PFSK-1 (cell line): ENCODE results near the gene ZNF497.

Experiments
- FOXP2 ChIP-seq: optimal IDR thresholded peaks from 2 replicates; pipeline ENCODE3; 2011; ENCODE audit warnings: borderline replicate concordance, control low read depth, inconsistent platforms; ENCODE audit not compliant: insufficient read depth; ENCODE audit errors: extremely low read length, extremely low read depth
- POLR2AphosphoS5 ChIP-seq: IDR thresholded peaks from 2 replicates; pipeline ENCODE4 v1.6.1; 2012; ENCODE audit warnings: low read depth, mild to moderate bottlenecking, control low read depth, low read length, moderate library complexity
- SIN3A ChIP-seq: IDR thresholded peaks from 2 replicates; pipeline ENCODE4 v1.6.1; 2012; ENCODE audit warnings: mild to moderate bottlenecking, low read length, moderate library complexity, borderline replicate concordance; ENCODE audit not compliant: insufficient read depth

DNA sequence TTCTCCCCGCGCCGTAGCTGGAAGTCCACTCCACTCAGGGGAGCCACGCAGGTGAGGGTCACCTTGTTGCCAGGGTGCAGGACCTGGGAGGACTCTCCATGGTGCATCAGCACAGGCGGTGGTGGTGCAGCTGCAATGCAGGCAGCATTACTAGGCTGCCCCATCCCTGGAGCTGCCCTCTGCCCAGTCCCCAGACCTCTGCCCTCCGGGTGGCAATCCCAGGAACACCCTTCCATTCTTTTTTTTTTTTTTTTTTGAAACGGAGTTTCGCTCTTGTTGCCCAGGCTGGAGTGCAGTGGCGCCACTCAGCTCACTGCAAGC is 11.0 kb downstream of the ZNF497 start:
- TF ChIP-seq SIN3A (no peak), FOXP2 (no peak), POLR2AphosphoS5 (no peak)
